ENCODE results near the gene PROS1.

Gene PROS1

DNA sequence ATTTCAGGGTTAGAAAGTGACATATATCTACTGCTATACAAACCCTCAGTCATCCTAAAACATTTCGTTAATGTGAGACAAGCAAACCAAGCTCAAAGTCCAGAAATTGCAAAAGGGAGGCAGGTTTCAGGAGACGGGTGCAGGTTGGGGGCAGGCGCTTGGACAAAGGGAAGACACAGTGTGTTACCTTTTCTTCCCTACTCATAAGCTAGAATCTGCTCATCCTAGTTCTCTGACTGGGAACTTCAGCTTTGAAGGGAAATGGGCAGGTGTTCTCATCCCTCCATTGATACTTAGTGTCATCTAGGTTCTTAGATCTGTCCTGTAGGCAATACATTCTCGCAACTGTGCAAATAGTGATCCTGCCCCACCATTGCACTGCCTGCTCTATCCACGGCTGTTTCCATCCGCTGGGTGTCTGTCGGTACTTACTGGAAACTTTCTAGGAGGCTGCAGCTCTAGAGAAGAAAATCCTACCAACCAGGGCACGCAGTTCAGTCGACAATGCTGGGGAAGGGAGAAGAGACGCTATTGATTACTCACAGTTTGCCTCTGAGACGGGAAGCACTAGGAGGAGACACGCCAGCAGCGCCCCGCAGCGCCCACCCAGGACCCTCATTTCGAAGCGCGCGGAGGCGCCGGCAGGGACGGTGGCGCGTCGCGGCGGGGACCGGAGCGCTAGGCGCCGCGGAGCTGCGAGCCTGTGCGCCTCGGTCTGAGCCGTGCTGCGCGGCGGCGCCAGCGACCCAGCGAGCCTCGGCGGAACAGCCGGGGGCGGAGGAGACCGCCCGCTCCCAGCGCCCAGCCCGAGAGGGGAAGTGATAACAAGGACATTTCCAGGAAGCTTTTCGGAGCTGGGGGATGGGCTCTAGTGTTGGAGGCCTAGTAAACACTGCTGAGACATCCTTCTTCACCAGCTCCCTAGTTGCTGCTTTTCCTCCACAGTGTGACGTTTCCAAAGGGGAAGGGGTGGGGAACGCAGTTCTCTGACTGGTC, at the start of gene PROS1:
TSS of gene PROS1 (minus strand) at position 766 of the 996 bp plus-strand sequence. CDS start at position 619, 147 bp downstream.
- peak; percentile 40 to 47 for DNase-seq (ENCODE audit: low read depth in 2 of 2)

DNA sequence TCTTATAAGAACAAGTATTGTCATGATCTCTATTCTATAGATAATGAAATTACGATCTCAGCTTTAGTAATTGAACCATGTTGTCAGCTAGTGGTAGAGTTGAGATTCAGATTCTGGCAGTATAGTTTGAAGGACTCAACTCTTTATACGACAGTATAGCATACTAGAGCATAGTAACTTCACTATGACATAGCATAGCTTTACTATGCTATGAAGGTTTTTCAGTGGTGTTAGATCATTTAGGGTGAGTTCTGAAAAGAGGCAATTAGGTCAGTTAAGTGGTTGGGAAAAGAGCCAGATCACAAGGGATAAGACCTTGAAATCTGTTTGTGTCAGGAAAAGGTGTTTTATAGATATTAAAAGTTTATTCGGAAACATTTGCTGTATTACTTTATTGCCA, 46.6 kb upstream of the PROS1 start:
- no peak for DNase-seq (ENCODE audit: low read depth in 2 of 2)

DNA sequence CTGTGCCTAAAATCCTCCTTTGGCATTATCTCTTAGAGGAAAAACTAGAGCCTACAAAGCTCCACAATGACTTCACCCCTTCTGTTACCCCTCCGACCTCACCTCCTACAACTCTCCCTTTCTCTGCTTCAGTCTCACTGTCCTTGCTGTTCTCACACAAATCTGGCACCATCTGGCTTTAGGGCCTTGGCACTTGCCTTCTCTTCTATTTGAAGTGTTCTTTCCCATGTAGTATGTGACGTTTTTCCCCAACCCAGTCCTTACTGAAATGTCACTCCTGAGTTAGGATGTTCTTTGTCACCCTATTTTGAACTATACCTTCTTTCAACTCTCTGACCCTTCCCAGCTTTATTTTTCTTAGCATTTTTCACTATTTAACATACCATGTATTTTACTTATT, 46.0 kb upstream of the PROS1 start:
- no peak for DNase-seq (ENCODE audit: low read depth in 2 of 2)

DNA sequence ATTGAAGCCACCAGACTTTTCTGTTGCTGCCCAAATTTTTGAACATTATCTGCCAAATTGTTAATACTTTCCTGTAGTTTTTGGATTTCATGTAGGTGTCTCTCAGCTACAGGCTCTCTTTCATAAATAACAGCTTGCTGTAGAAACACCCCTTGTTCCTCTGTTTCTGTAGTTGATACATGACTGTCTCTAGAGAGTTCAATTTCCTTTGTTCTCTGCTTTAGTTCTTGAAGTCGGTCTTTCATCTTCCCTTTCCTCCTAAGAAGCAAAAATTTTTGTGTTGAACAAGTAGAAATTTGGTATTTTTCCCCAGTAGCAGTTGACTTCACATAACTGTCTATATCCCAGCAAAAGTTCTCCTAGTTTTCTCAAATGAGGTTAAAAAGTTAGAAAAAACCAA, 41.3 kb upstream of the PROS1 start:
- DNase-seq (ENCODE audit: low read depth in 2 of 2), result no peak

DNA sequence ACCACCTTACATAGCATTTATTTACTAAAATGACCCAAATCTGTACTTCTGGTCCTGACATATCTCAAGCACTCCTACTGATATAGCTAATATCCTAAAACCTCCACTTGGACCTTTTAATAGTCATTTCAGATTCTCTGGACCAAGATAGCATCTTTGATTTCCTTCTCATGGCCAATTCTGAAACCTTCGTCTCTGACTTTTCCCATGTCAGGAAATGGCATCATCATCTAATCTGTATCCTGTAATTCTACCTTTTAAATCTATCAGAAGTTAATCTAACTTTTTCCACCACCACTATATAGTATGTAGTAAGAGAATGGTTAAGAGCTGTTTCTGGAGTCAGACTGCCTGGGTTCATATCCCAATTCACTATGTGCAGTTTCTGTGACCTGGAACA, 38.5 kb upstream of the PROS1 start:
- DNase-seq (ENCODE audit: low read depth in 2 of 2), result no peak

DNA sequence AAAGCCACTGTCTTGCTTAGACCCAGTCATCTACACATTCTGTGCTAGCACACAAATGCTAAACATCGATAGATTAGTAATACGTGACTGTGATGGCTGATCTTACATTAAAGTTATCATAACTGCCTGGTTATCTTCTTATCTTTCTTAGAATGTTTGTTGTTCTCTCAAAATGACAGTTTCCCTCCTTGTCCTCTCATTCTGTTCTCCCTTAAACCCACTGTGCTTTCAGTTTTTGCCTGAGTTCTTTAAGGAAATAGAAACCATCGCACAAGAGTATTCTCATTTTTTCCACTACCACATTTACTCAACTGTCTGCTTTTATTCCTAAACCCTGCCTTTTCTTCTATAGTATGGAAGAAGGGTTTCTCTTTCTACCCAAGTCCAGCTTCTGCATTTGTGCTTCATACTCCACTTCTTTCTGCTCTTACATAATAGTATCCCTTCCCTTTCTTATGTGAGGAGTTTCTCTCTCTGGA, 37.6 kb upstream of the PROS1 start:
- no peak for DNase-seq (ENCODE audit: low read depth in 2 of 2)

DNA sequence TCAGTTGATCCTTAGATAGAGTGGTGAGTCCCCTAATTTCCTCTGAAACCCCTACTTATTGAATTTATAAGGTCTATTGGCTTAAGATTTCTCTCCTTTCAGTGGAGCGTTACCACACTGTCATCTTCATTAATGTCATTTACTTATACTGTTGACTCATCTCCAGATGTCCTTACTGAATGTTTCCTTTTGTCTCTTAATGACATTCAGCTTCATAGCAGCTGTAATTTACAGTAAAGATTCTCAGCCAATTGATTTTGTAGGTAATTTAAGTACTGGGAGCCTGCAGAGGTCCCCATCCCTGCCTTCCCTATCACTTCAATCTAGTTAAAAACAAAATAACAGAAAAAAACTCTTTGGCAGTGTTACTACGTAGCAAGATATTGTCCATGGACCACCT, 35.9 kb upstream of the PROS1 start:
- DNase-seq (ENCODE audit: low read depth in 2 of 2), result no peak

DNA sequence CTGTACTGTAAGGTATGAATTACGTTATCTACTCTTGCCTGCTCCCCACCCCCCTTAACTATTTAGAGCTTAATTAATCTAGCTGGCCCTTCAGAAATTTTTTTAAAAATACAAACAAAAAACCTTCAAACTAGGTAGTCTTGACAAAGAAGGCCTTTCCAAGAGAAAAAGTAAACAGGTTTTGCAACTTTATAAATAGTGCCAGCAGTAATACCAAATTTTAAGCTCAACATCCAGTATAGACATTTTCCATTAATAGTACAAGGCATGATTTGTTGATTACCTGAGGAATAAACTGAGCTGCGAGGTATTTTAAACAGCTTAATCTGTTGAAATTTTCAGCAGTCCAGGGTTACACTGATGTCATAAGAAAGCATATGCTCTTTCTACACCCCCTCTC, 34.6 kb upstream of the PROS1 start:
- DNase-seq (ENCODE audit: low read depth in 2 of 2), result no peak

DNA sequence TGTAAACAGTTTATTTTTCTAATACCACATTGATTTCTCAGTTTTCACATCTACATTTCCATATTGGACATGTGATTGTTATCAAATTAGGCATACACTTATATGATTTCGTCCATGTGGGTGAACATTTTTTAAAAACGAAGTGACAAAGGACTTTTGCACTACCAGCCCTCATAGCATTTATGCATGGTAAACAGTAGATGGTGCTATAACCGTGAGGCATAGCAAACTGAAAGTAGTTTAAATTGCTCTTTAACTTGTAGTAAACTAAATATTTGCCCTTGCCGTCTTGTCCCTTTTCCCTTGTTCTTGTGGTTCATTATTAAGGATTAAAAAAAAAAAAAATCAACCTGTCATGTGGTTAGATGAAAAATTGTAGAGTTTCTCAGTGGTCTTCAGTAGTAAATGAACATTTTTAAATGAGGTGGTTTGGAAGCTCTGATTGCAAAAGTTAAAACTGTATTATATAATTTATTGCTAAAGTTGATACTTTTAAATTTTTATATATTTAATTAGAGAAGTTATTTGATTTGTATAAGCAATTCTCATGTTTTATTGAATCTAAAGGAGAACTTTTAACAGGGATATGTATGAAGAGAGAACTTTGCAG, 30.7 kb upstream of the PROS1 start:
- no peak for DNase-seq (ENCODE audit: low read depth in 2 of 2)

DNA sequence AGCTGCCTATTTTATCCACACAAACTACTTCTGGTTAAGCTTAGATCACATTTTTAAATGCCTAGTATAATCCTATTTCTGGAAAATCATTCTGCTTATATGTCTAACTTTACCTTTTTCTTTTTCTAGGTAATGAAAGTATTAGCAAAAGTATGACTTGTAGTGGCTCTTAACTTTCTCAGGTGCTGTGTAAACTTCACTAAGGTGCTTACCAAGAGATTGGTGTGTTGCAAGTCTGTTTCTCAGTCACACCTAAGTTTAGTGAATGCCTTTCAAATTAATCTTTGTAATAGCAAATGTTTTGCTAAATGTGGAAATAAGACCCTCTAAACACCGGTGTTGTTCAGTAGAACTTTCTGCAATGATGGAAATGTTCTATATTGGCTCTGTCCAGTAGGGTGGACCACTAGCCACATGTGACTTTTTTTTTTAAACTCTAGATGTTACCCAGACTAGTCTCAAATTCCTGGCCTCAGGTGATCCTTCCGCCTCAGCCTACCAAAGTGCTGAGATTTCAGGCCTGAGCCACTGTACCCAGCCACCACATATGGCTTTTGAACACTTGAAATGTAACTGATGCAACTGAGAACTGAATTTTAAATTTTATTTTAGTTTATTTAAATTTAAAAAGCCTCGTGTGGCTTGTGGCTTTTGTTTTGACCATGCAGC, 28.3 kb upstream of the PROS1 start:
- no peak for DNase-seq (ENCODE audit: low read depth in 2 of 2)

DNA sequence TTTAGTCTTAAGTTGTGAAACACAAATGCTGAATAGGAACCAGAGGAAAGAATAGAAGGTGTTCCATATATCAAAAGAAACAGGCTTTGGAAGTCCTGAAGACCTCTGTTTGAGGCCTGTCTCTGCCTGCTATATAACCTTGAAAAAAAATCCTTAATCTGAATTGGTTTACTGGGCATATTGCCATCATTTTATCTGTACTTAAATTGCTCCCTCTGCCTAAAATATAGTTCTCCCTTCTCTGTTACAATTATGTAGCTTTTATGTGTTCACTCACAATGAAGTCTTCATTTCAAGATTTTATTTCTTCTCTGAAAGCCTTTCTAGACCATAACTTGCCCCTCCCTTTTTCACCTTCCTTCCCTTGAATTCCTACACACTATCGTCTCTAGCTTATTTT, 27.5 kb upstream of the PROS1 start:
- DNase-seq (ENCODE audit: low read depth in 2 of 2), result no peak

DNA sequence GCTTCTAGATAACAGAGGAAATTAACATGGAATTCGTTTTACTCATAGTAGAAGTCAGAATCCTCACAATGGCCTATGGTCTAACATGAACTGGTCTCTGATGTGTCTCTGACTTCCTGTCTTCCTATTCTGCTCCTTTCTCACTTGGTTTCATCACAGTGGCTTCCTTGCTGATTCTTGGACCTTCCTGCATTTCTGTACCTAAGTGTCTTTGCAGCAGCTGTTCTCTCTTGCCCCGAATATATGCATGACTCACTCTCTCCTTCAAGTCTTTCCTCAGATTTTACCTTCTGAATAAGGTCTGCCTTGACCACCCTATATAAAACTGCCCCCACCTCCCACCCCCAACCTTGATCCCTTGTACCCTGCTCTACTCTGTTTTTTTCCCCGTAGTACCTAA, 20.4 kb upstream of the PROS1 start:
- DNase-seq (ENCODE audit: low read depth in 2 of 2), result no peak

DNA sequence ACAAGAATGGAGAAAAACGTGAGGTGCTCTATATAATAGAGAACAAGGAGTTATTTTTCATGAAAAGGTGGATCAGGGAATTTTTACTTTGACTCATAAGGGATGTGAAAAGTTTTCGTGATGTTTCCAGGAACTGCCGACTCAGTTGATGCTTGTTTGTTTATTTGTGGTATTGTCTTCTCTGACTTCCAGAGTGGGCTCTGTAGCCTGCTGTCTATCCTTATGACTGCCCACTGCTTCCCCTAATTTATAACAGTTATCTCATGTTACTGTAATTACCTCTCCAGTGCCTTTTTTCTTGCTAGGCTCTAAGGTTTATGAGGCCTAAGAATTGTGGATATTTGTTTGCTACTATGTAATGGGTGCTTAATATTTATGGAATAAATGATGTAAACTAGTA, 18.5 kb upstream of the PROS1 start:
- DNase-seq (ENCODE audit: low read depth in 2 of 2), result no peak

DNA sequence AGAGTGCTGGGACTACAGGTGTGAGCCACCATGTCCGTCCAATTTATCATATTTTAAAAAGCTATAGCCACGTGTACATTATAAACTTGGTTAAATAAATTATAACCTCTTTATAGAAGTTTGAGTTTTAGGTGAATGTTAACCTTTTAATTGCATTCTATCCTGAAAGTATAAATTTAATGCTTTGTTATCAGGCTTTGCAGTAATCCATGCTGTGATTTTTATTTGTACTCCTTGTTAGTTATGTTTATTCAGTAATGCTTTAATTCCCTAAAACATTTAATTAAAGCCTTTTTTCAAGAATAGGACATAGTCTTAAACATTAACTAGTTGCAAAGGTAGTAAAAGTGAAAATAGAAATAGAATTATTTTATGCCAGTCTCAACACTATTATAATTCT, 17.9 kb upstream of the PROS1 start:
- DNase-seq (ENCODE audit: low read depth in 2 of 2), result no peak

DNA sequence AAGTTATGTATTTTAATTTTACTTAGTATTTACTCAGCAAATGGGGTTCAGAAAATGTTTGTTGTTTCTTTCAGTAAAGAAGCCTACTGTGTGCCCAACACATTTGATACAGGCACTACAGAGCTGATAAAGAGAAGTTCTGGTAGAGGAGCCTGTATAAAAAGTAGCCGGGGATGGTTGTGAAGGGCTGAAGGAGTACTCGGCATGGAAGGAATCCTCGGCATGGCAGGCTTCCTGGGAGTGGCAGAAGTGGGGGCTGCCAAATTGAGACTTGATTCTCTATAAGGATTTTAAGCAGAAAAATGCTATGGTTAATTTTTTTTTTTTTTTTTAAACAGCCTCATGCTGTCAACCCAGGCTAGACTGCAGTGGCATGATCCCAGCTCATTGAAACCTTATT, 15.5 kb upstream of the PROS1 start:
- DNase-seq (ENCODE audit: low read depth in 2 of 2), result no peak

DNA sequence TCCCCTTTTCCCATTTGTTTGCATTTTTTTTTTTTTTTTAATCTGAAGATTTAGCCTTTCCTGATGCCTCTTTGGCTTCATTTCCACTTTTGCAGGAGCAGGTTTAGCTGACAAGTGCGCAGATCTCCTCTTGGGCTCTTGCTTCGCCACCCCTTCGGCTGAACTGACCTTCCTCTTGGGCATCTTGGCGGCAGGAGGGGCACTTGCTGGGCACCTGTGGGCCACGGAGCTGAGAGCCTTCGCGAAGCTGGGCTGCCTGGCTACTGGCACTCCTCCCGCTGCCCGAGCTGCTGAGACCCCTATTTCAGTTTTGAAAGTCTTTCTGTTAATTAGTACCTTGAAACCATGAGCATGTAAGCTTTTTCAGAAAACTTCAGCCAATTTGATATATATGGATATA, 15.1 kb upstream of the PROS1 start:
- DNase-seq (ENCODE audit: low read depth in 2 of 2), result no peak

DNA sequence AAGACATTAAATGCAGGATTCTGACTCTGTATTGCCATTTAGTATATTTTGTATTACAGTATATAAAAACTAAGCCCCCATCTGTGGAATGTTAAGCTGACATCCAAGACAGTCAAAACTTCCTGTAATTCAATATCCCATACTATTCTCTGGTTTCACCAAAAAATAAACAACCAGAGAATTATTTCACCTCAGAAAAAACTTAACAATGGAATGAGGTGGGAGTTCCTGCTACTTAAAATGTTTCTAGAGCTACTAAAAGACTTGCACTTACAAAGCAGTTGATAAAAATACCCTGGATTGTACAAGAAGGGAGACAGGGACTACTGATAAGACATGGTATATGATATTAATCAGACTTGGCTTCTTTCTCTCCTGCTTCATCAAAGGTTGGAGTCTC, 14.6 kb upstream of the PROS1 start:
- no peak for DNase-seq (ENCODE audit: low read depth in 2 of 2)

DNA sequence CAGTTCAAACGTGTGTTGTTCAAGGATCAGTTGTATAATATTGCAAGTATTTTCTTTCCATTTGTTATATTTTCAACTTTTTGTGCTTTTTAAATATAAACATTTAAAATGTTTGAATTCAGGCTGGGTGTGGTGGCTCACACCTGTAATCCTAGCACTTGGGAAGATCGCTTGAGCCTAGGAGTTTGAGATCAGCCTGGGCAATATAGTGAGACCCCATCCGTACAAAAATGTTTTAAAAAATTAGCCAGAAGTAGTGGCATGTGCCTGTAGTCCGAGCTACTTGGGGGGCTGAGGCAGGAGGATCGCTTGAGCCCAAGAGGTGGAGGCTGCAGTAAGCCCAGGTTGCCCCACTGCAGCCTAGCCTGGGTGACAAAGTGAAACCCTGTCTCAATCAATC, 10.9 kb upstream of the PROS1 start:
- no peak for DNase-seq (ENCODE audit: low read depth in 2 of 2)

DNA sequence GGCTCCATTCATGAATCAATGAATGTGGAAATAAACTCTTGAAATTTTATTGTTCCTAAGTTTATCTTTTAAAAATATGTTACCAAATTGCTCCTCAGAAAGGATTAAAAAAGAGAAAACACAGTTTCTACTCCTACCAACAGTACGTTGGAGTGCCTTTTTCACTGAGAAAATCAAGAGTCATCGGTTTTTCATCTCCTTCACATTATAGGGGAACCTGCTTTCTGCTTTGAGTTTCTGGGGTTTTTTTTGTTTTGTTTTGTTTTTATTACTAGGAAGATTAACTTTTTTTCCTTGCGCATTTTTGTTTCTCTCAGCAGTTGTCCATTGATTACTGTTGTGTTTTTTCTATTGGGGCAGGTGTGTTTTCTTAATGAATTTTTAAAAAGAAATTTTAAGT, 9.7 kb upstream of the PROS1 start:
- DNase-seq (ENCODE audit: low read depth in 2 of 2), result no peak

DNA sequence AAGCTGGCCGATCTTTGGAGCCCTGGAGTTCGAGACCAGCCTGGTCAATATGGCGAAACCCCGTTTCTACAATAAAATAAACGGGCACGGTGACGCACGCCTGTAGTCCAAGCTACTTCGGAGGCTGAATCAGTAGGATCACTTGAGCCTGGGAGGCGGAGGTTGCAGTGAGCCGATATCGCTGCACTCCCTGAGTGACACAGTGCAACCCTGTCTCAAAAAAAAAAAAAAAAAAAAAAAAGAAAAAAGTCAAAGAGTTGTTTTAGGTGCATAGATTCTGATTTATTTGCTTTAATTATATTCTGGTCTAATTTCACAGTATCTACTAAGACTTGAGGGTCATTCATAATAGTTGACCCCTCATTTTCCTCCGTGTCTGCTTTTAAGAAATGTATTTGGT, 8.0 kb upstream of the PROS1 start:
- DNase-seq (ENCODE audit: low read depth in 2 of 2), result no peak

DNA sequence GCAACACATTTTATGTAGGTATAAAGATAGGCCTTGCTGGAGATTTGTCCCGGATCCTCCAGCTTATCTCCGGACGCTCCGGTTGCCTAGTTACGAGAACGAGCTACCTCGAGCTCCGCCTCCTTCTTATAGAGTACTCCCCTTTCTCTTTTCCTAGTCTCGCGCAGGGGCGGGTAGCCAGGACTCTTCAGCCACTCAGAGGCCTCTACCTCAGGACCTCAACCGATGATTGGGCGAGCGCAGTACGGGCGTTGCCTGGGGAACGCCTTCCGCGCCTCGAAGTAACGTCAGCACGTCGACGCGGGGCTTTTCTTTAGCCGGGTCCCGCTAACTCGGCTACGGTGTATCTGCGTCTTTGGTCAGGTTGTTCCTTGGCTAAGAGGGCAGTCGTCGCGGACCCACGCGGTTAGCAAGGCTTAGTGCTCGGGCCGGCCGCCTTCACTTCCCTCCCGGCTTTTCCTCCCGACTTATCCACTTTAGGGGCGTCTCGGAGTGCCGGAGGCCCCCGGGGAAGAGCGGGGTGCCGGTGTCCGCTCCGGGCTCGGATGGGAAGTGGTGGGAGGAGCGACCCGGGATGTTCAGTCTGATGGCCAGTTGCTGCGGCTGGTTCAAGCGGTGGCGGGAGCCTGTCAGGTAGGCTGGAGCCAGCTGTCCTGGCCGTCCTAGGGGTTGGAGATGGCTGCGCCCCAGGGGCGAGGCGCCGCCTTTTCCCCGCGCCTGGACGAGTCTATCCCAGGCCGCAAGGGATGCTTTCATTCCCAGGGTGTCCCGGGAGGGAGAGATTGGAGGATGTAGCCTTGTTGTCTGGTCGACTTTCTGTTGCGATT, 6.4 kb upstream of the PROS1 start, which contains the start of gene ARL13B:
TSS of gene ARL13B (plus strand) at position 306 of the 827 bp plus-strand sequence. CDS start at position 575, 269 bp downstream.
- peak; percentile 82 to 90 for DNase-seq (ENCODE audit: low read depth in 2 of 2)

DNA sequence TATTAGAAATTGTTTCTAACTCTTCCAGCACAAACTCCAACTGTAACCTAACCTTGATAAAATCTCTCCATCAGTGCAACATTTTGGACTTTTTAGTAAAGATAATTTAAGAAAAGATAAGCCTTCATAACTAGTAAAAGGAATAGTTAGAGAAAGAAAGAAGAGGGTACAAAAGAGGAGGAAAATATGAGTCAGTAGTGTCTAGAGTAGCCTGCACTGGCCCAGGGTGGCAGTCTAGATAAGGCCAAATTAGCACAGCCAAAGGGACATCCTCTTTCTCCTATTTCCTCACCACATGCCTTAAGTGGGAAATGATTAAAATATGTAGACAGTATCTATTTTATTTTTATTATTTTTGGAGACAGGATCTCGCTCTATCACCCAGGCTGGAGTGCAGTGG, 3.7 kb downstream of the PROS1 start:
- no peak for DNase-seq (ENCODE audit: low read depth in 2 of 2)

Measured in stimulated activated CD8-positive, alpha-beta memory T cell treated with anti-CD3 and anti-CD28 coated beads, Interleukin-2, amount 100 ng/mL, for 48 hours (primary cell).